Hepatocyte (in vitro differentiated cells): ENCODE data around the gene MEOX2.

Experiments used
- CTCF ChIP-seq: fragments of 200-600 bp; sonication (generic); IDR thresholded peaks from 2 replicates; pipeline ENCODE4 v1.5.1; 2016; ENCODE audit warnings: antibody characterized with exemption, mild to moderate bottlenecking; ENCODE audit not compliant: poor library complexity
- EZH2phosphoT487 ChIP-seq: fragments of 200-600 bp; sonication (generic); IDR thresholded peaks from one replicate; pipeline ENCODE4 v1.6.1; 2018; ENCODE audit warnings: antibody characterized with exemption, mild to moderate bottlenecking, low read depth, moderate library complexity; ENCODE audit not compliant: unreplicated experiment, severe bottlenecking

DNA sequence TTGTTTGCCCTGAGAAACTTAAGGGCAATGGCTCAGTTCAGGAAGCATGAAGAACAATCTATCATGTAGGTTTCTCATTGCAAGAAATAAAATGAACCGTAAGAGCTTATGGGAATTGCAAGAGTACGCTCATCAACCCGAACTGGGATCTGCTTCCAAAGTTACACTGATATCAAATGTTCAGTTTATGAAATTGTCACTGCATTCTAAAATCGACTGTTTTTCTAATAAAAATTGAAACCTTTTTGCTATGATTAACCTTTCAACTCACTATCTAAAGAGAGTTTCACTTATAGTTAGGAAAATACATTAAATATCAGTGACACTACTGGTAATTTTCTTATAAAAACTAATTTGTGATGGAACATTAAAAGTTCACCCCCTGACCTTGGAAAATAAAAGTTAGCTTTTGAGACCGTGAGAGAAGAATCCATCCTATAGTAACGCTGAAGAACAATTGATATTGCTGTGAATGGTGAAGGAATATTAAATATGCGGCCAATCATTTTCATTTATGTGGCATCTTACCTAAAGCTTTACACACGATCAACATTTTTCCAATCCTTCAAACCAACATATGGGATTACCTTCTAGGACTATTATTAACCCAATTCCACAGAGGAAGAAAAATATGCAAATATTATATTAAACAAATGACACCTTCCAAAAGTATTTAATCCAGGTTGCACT lies 2.2 kb downstream of the MEOX2 start:
- no peak for TF ChIP-seq CTCF
- no peak for TF ChIP-seq EZH2phosphoT487
